Liver (tissue), 9 donors: ENCODE measurements around the gene AOPEP. TPM values are rescaled to one million over a fixed set of nuclear protein-coding genes. Genes with fewer than 3 reads are reported as not detected.

Experiments used
- DNase-seq: peaks from one replicate; pipeline ENCODE4 v3.0.0-alpha.2; 2017; ENCODE audit warnings: low spot score
- H3K27ac ChIP-seq, 2 donors: one replicate each; pipeline ENCODE4 v1.7.0; 2013; ENCODE audit warnings: inconsistent platforms in 2 of 2, low read length in 2 of 2, control low read depth in 1 of 2, low read depth in 1 of 2, mild to moderate bottlenecking in 1 of 2
- H3K27me3 ChIP-seq, 4 donors: one replicate each; pipeline versions ENCODE4 v1.6.1 to v1.7.0; 2013; ENCODE audit warnings: low read length in 3 of 4, inconsistent platforms in 1 of 4, mild to moderate bottlenecking in 1 of 4, moderate library complexity in 1 of 4; ENCODE audit not compliant: control insufficient read depth in 4 of 4, insufficient read depth in 4 of 4
- H3K36me3 ChIP-seq, 4 donors: one replicate each; pipeline versions ENCODE4 v1.6.1 to v1.7.0; 2013; ENCODE audit warnings: low read length in 3 of 4, mild to moderate bottlenecking in 3 of 4, low read depth in 1 of 4, moderate library complexity in 1 of 4; ENCODE audit not compliant: control insufficient read depth in 4 of 4, insufficient read depth in 3 of 4
- H3K4me1 ChIP-seq, 4 donors: one replicate each; pipeline versions ENCODE4 v1.6.1 to v1.7.0; 2013; ENCODE audit warnings: low read length in 3 of 4, mild to moderate bottlenecking in 3 of 4, moderate library complexity in 1 of 4; ENCODE audit not compliant: control insufficient read depth in 4 of 4, insufficient read depth in 4 of 4
- H3K4me3 ChIP-seq, 3 donors: one replicate each; pipeline versions ENCODE4 v1.6.1 to v1.7.0; 2013; ENCODE audit warnings: low read length in 3 of 3, control low read depth in 1 of 3, low read depth in 1 of 3, mild to moderate bottlenecking in 1 of 3
- H3K9ac ChIP-seq, 2 donors: one replicate each; pipeline ENCODE4 v1.7.0; 2013; ENCODE audit warnings: low read length in 2 of 2, mild to moderate bottlenecking in 2 of 2, moderate library complexity in 2 of 2, control low read depth in 1 of 2, low read depth in 1 of 2
- H3K9me3 ChIP-seq, 4 donors: one replicate each; pipeline versions ENCODE4 v1.6.1 to v1.7.0; 2013; ENCODE audit warnings: low read length in 3 of 4; ENCODE audit not compliant: control insufficient read depth in 4 of 4
- ATF3 ChIP-seq: IDR thresholded peaks from 2 replicates; pipeline ENCODE4 v1.6.1; 2016; ENCODE audit warnings: antibody characterized with exemption
- EGR1 ChIP-seq, 2 donors: IDR thresholded peaks; 2 replicates each; pipeline ENCODE4 v1.6.1; 2016 to 2018; ENCODE audit warnings: antibody characterized with exemption in 2 of 2, low read depth in 2 of 2
- FOXA1 ChIP-seq: IDR thresholded peaks from 2 replicates; pipeline ENCODE4 v1.6.1; 2016; ENCODE audit warnings: antibody characterized with exemption
- FOXA2 ChIP-seq: IDR thresholded peaks from 2 replicates; pipeline ENCODE4 v1.6.1; 2016; ENCODE audit warnings: antibody characterized with exemption
- GABPA ChIP-seq, 2 donors: IDR thresholded peaks in 1 of 2; conservative IDR thresholded peaks in 1 of 2; 2 replicates each; pipeline ENCODE4 v1.6.1; 2016; ENCODE audit warnings: antibody characterized with exemption in 2 of 2, mild to moderate bottlenecking in 1 of 2, moderate library complexity in 1 of 2
- HNF4A ChIP-seq, 2 donors: conservative IDR thresholded peaks; 2 replicates each; pipeline ENCODE4 v1.6.1; 2016; ENCODE audit warnings: antibody characterized with exemption in 2 of 2, mild to moderate bottlenecking in 2 of 2
- HNF4G ChIP-seq: IDR thresholded peaks from 2 replicates; pipeline ENCODE4 v1.6.1; 2016; ENCODE audit warnings: antibody characterized with exemption
- JUND ChIP-seq, 2 donors: IDR thresholded peaks; 2 replicates each; pipeline ENCODE4 v1.6.1; 2016; ENCODE audit warnings: antibody characterized with exemption in 2 of 2
- NR2F2 ChIP-seq: IDR thresholded peaks from 2 replicates; pipeline ENCODE4 v1.6.1; 2016; ENCODE audit warnings: antibody characterized with exemption
- RAD21 ChIP-seq, 2 donors: IDR thresholded peaks; 2 replicates each; pipeline ENCODE4 v1.6.1; 2016; ENCODE audit warnings: antibody characterized with exemption in 2 of 2, mild to moderate bottlenecking in 2 of 2
- RXRA ChIP-seq, 2 donors: IDR thresholded peaks; 2 replicates each; pipeline ENCODE4 v1.6.1; 2017 to 2018; ENCODE audit warnings: antibody characterized with exemption in 2 of 2, mild to moderate bottlenecking in 1 of 2
- SP1 ChIP-seq: IDR thresholded peaks from 2 replicates; pipeline ENCODE4 v1.6.1; 2018; ENCODE audit warnings: antibody characterized with exemption, mild to moderate bottlenecking
- TAF1 ChIP-seq: conservative IDR thresholded peaks from 2 replicates; pipeline ENCODE4 v1.6.1; 2016; ENCODE audit warnings: antibody characterized with exemption, mild to moderate bottlenecking
- YY1 ChIP-seq: IDR thresholded peaks from 2 replicates; pipeline ENCODE4 v1.6.1; 2016; ENCODE audit warnings: antibody characterized with exemption, mild to moderate bottlenecking
- ZBTB33 ChIP-seq: IDR thresholded peaks from 2 replicates; pipeline ENCODE4 v1.6.1; 2016; ENCODE audit warnings: antibody characterized with exemption
- WGBS: extraction: QIAGEN DNeasy Blood & Tissue Kit; methylation state at CpG from one replicate; pipeline ENCODE4 v1.1.7; 2013; 5-methylcytosine and 5-hydroxymethylcytosine counted together
- polyA plus RNA-seq, 2 donors: library from polyadenylated mRNA; stranded (reverse) in 1 of 2; unstranded in 1 of 2; fragments of 200-250 nt in 1 of 2; fragments of >200 nt in 1 of 2; fragmentation: Nextera tagmentation in 1 of 2; extraction: Ambion mirVana in 1 of 2; gene quantifications; one replicate each; pipeline versions ENCODE4 v1.2.1 to v1.2.3, GENCODE V29; 2013 to 2015
- total RNA-seq, 2 donors: library from RNA; depleted of rRNA; stranded (reverse); fragments of >200 nt; gene quantifications; one replicate each; pipeline ENCODE4 v1.2.3, GENCODE V29; 2014
- TF ChIP-seq, protein P1 (sequence below): fragments of 150-350 bp; IDR thresholded peaks from 2 replicates; pipeline ENCODE4 v1.5.1; 2017; ENCODE audit warnings: improper control_type of control experiment, low read depth, low read length; ENCODE audit not compliant: missing input control
- TF ChIP-seq, protein P2 (sequence below): IDR thresholded peaks from 2 replicates; pipeline ENCODE4 v1.6.1; 2016; ENCODE audit warnings: antibody characterized with exemption, mild to moderate bottlenecking
- TF ChIP-seq, protein P3 (sequence below): IDR thresholded peaks from 2 replicates; pipeline ENCODE4 v1.6.1; 2016; ENCODE audit warnings: antibody characterized with exemption
- donor health status: healthy.
- donor health status: healthy.
- donor health status: healthy.
- donor health status: healthy.
- donor health status: healthy.

AOPEP gene
- total and polyA plus RNA-seq, 4 donors, result 22.2 to 77.1 (median 34.8) TPM

DNA sequence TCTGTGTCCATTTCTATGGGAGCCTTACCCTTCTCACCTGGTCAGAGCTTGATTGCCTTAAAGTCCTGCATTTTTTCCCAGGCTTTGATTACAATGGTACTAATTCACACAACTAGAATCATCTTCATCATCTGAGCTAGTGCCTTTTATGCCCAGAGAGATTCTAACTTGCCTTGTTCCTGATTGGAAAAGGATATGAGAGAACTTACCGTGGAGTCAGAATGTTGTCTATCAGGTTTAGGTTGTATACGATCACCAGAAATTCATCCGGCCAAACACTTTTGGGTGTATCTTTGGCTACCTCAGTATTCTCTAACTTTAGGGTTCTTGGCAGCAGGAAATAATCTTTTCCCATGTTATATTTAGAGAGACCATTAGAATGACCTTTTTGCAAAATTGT lies 71.7 kb downstream of the AOPEP start:
- H3K9me3 ChIP-seq, result no peaks in the 10 kb centered on the region
- TF ChIP-seq SP1 (no peak), TAF1 (no peak), YY1 (no peak), GABPA (IDR thresholded peaks at IDR 0.05 in 1 of 2, conservative IDR thresholded peaks at IDR 0.05 in 1 of 2) (no peak)
- TF ChIP-seq, protein P1, sequence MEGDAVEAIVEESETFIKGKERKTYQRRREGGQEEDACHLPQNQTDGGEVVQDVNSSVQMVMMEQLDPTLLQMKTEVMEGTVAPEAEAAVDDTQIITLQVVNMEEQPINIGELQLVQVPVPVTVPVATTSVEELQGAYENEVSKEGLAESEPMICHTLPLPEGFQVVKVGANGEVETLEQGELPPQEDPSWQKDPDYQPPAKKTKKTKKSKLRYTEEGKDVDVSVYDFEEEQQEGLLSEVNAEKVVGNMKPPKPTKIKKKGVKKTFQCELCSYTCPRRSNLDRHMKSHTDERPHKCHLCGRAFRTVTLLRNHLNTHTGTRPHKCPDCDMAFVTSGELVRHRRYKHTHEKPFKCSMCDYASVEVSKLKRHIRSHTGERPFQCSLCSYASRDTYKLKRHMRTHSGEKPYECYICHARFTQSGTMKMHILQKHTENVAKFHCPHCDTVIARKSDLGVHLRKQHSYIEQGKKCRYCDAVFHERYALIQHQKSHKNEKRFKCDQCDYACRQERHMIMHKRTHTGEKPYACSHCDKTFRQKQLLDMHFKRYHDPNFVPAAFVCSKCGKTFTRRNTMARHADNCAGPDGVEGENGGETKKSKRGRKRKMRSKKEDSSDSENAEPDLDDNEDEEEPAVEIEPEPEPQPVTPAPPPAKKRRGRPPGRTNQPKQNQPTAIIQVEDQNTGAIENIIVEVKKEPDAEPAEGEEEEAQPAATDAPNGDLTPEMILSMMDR, result no peak
- H3K36me3 ChIP-seq, result peaks cover 0 to 2% (median 2%) of the 10 kb centered on the region in 4 donors
- WGBS, result 90% methylated on average over 3 of the region's 3 CpGs
- no peaks in the 10 kb centered on the region for H3K27me3 ChIP-seq
- DNase-seq, result no peak
- no peak overlapping the region for H3K4me3 ChIP-seq
- H3K4me1 ChIP-seq, result no peaks in the 10 kb centered on the region
- H3K9ac ChIP-seq, result no peak overlapping the region
- no peak overlapping the region for H3K27ac ChIP-seq

GRCh38 chr9:94798708-94799107 lies 72.2 kb downstream of the AOPEP start:
- H3K9ac ChIP-seq, result no peak overlapping the region
- peaks cover 0 to 2% (median 1%) of the 10 kb centered on the region in 4 donors for H3K36me3 ChIP-seq
- TF ChIP-seq FOXA1 (no peak), NR2F2 (no peak), SP1 (no peak), JUND (IDR thresholded peaks at IDR 0.05) (no peak), FOXA2 (no peak), HNF4A (conservative IDR thresholded peaks at IDR 0.05) (no peak), TAF1 (no peak), RXRA (IDR thresholded peaks at IDR 0.05) (no peak), YY1 (no peak), RAD21 (IDR thresholded peaks at IDR 0.05) (no peak), ATF3 (no peak), GABPA (IDR thresholded peaks at IDR 0.05 in 1 of 2, conservative IDR thresholded peaks at IDR 0.05 in 1 of 2) (no peak), ZBTB33 (no peak), EGR1 (IDR thresholded peaks at IDR 0.05; ENCODE audit: low read depth in 2 of 2) (no peak), HNF4G (no peak)
- TF ChIP-seq, protein P1, result no peak
- TF ChIP-seq, protein P2, sequence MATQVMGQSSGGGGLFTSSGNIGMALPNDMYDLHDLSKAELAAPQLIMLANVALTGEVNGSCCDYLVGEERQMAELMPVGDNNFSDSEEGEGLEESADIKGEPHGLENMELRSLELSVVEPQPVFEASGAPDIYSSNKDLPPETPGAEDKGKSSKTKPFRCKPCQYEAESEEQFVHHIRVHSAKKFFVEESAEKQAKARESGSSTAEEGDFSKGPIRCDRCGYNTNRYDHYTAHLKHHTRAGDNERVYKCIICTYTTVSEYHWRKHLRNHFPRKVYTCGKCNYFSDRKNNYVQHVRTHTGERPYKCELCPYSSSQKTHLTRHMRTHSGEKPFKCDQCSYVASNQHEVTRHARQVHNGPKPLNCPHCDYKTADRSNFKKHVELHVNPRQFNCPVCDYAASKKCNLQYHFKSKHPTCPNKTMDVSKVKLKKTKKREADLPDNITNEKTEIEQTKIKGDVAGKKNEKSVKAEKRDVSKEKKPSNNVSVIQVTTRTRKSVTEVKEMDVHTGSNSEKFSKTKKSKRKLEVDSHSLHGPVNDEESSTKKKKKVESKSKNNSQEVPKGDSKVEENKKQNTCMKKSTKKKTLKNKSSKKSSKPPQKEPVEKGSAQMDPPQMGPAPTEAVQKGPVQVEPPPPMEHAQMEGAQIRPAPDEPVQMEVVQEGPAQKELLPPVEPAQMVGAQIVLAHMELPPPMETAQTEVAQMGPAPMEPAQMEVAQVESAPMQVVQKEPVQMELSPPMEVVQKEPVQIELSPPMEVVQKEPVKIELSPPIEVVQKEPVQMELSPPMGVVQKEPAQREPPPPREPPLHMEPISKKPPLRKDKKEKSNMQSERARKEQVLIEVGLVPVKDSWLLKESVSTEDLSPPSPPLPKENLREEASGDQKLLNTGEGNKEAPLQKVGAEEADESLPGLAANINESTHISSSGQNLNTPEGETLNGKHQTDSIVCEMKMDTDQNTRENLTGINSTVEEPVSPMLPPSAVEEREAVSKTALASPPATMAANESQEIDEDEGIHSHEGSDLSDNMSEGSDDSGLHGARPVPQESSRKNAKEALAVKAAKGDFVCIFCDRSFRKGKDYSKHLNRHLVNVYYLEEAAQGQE, result no peak
- TF ChIP-seq, protein P3, sequence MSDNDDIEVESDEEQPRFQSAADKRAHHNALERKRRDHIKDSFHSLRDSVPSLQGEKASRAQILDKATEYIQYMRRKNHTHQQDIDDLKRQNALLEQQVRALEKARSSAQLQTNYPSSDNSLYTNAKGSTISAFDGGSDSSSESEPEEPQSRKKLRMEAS, result no peak
- no peaks in the 10 kb centered on the region for H3K27me3 ChIP-seq
- no peak for DNase-seq
- H3K9me3 ChIP-seq, result no peaks in the 10 kb centered on the region
- H3K4me1 ChIP-seq, result no peaks in the 10 kb centered on the region
- 94% methylated on average over 2 of the region's 2 CpGs for WGBS
- H3K4me3 ChIP-seq, result no peak overlapping the region
- no peak overlapping the region for H3K27ac ChIP-seq
